ENCODE measurements around the gene FAM83F.

The FAM83F gene

GRCh38 chr22:39967996-39968972 is 26.5 kb upstream of the FAM83F start:
- TF ChIP-seq, protein P1, sequence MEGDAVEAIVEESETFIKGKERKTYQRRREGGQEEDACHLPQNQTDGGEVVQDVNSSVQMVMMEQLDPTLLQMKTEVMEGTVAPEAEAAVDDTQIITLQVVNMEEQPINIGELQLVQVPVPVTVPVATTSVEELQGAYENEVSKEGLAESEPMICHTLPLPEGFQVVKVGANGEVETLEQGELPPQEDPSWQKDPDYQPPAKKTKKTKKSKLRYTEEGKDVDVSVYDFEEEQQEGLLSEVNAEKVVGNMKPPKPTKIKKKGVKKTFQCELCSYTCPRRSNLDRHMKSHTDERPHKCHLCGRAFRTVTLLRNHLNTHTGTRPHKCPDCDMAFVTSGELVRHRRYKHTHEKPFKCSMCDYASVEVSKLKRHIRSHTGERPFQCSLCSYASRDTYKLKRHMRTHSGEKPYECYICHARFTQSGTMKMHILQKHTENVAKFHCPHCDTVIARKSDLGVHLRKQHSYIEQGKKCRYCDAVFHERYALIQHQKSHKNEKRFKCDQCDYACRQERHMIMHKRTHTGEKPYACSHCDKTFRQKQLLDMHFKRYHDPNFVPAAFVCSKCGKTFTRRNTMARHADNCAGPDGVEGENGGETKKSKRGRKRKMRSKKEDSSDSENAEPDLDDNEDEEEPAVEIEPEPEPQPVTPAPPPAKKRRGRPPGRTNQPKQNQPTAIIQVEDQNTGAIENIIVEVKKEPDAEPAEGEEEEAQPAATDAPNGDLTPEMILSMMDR (IDR thresholded peaks at IDR 0.05): no peak
- Histone ChIP-seq H3K27ac (no peak overlapping the region), H3K4me1 (ENCODE audit: control insufficient read depth in 1 of 2, insufficient read depth in 1 of 2, low read depth in 1 of 2, low read length in 1 of 2) (peaks cover 24 to 28% of the 10 kb centered on the region in 2 experiments), H3K36me3 (no peaks in the 10 kb centered on the region), H3K9me3 (no peaks in the 10 kb centered on the region), H3K4me3 (ENCODE audit: low read depth in 1 of 2, low read length in 1 of 2) (no peak overlapping the region), H3K27me3 (peaks cover 60% of the 10 kb centered on the region)

- Histone ChIP-seq H3K4me1 (ENCODE audit: control insufficient read depth in 1 of 2, insufficient read depth in 1 of 2, low read depth in 1 of 2, low read length in 1 of 2) (peaks cover 18 to 21% of the 10 kb centered on the region in 2 experiments), H3K36me3 (no peaks in the 10 kb centered on the region), H3K4me3 (ENCODE audit: low read depth in 1 of 2, low read length in 1 of 2) (no peak overlapping the region), H3K9me3 (no peaks in the 10 kb centered on the region), H3K27me3 (peaks cover 82% of the 10 kb centered on the region), H3K27ac (no peak overlapping the region)
- TF ChIP-seq, protein P1 (IDR thresholded peaks at IDR 0.05): no peak
Measured at GRCh38 chr22:39970742-39971141, 24.0 kb upstream of the FAM83F start.

- Histone ChIP-seq H3K27ac (no peak overlapping the region), H3K4me3 (ENCODE audit: low read depth in 1 of 2, low read length in 1 of 2) (no peak overlapping the region), H3K27me3 (peaks cover 94% of the 10 kb centered on the region), H3K9me3 (no peaks in the 10 kb centered on the region), H3K36me3 (no peaks in the 10 kb centered on the region), H3K4me1 (ENCODE audit: control insufficient read depth in 1 of 2, insufficient read depth in 1 of 2, low read depth in 1 of 2, low read length in 1 of 2) (peaks cover 0 to 2% of the 10 kb centered on the region in 2 experiments)
- TF ChIP-seq, protein P1 (IDR thresholded peaks at IDR 0.05): no peak
Measured at GRCh38 chr22:39972641-39973040, 22.1 kb upstream of the FAM83F start.

DNA sequence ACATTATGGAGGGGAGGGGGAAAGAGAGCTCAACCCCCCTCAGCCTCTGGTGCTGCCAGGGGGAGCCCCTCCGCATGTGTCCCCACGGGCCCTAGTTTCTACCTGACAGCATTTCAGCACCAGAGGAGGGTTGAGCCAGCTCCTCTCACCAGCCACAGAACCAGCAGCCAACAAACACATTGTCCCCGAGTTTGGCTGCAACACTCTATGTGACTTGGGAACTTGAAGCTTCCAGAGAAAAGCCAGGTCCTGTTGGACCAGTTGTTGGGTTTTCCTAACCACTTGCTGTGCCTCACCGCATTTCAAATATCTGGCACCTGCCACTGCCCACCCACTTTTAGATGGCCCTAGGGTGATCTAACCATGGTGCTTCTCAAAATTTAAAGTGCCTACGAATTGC is 21.1 kb upstream of the FAM83F start:
- TF ChIP-seq, protein P1 (IDR thresholded peaks at IDR 0.05): no peak
- Histone ChIP-seq H3K4me3 (ENCODE audit: low read depth in 1 of 2, low read length in 1 of 2) (no peak overlapping the region), H3K4me1 (ENCODE audit: control insufficient read depth in 1 of 2, insufficient read depth in 1 of 2, low read depth in 1 of 2, low read length in 1 of 2) (no peaks in the 10 kb centered on the region), H3K27ac (no peak overlapping the region), H3K9me3 (no peaks in the 10 kb centered on the region), H3K36me3 (no peaks in the 10 kb centered on the region), H3K27me3 (peaks cover 93% of the 10 kb centered on the region)

DNA sequence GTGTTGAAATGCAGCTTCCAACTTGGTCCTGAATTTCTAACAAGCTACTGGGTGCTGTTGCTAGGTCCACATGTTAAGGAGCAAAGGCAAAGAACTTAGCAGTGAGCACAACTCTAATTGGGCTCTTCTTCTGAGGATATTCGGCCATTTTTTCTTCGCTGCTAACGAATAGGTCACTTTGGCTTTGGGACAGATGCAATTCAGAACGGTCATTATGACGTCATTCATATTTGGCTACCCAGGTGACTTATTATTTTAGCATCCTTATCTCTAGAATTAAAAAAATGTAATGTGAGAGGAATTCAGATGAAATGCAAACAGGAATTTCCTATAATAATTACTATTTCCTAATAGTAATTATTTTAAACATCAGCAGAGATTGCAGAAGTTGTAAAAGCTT is 20.7 kb upstream of the FAM83F start:
- no peaks in the 10 kb centered on the region for H3K9me3 ChIP-seq
- H3K27ac ChIP-seq: no peak overlapping the region
- H3K27me3 ChIP-seq: peaks cover 93% of the 10 kb centered on the region
- TF ChIP-seq, protein P1 (IDR thresholded peaks at IDR 0.05): no peak
- H3K4me1 ChIP-seq (ENCODE audit: control insufficient read depth in 1 of 2, insufficient read depth in 1 of 2, low read depth in 1 of 2, low read length in 1 of 2): no peaks in the 10 kb centered on the region
- no peaks in the 10 kb centered on the region for H3K36me3 ChIP-seq
- no peak overlapping the region for H3K4me3 ChIP-seq (ENCODE audit: low read depth in 1 of 2, low read length in 1 of 2)
